HG02938 (cell line): ENCODE measurements around the gene MAD2L2.

Experiments
- ATAC-seq: cut with Tn5 transposase; IDR thresholded peaks from one replicate; pipeline ENCODE4 v1.9.1; 2021; ENCODE audit warnings: mild to moderate bottlenecking, moderate library complexity; ENCODE audit not compliant: unreplicated experiment

MAD2L2 gene

GRCh38 chr1:11705596-11705995 lies 24.6 kb upstream of the MAD2L2 start:
- no peak for ATAC-seq

- no peak for ATAC-seq
These were observed 23.9 kb upstream of the MAD2L2 start for GRCh38 chr1:11704691-11705475.

- ATAC-seq, result no peak
These were observed 23.2 kb upstream of the MAD2L2 start for GRCh38 chr1:11704194-11704529.

GRCh38 chr1:11703357-11704193 lies 22.6 kb upstream of the MAD2L2 start:
- ATAC-seq, result no peak

GRCh38 chr1:11701981-11702803 lies 21.2 kb upstream of the MAD2L2 start:
- no peak for ATAC-seq

GRCh38 chr1:11701551-11701961 lies 20.6 kb upstream of the MAD2L2 start:
- no peak for ATAC-seq

GRCh38 chr1:11700601-11701467 lies 19.9 kb upstream of the MAD2L2 start:
- ATAC-seq, result no peak

GRCh38 chr1:11697893-11698210 lies 16.9 kb upstream of the MAD2L2 start:
- no peak for ATAC-seq

GRCh38 chr1:11697188-11697892 lies 16.4 kb upstream of the MAD2L2 start:
- no peak for ATAC-seq

GRCh38 chr1:11695861-11696260 lies 14.9 kb upstream of the MAD2L2 start:
- no peak for ATAC-seq

GRCh38 chr1:11693917-11694316 lies 13.0 kb upstream of the MAD2L2 start:
- ATAC-seq, result no peak

GRCh38 chr1:11693024-11693590 lies 12.2 kb upstream of the MAD2L2 start:
- ATAC-seq, result no peak

- ATAC-seq, result no peak
These were observed 11.2 kb upstream of the MAD2L2 start for GRCh38 chr1:11691928-11692711.

- ATAC-seq, result no peak
These were observed 10.5 kb upstream of the MAD2L2 start, which contains the start of gene DRAXIN for GRCh38 chr1:11691302-11691914. Gene DRAXIN (plus strand): TSS chr1:11691710. CDS start chr1:11706259, 14,549 bp downstream.

- ATAC-seq, result no peak
These were observed 9.7 kb upstream of the MAD2L2 start for GRCh38 chr1:11690397-11691301.

- no peak for ATAC-seq
These were observed 7.6 kb upstream of the MAD2L2 start for GRCh38 chr1:11688506-11688905.

- no peak for ATAC-seq
These were observed 4.3 kb upstream of the MAD2L2 start for GRCh38 chr1:11685210-11685752.
